GM19193 (cell line): Measurements from ENCODE around the gene PIK3R1.

Experiments
- POLR2A ChIP-seq: IDR thresholded peaks from 4 replicates; pipeline ENCODE4 v1.6.1; 2011; ENCODE audit not compliant: insufficient read depth, insufficient read length; ENCODE audit errors: extremely low read depth

The PIK3R1 gene

GRCh38 chr5:68299105-68299504 is 83.5 kb downstream of the PIK3R1 start:
- no peak for TF ChIP-seq POLR2A

- no peak for TF ChIP-seq POLR2A
These were observed 84.0 kb downstream of the PIK3R1 start for GRCh38 chr5:68299575-68299974.

- TF ChIP-seq POLR2A = no peak
These were observed 87.6 kb downstream of the PIK3R1 start for GRCh38 chr5:68303038-68303738.

GRCh38 chr5:68303754-68304420 is 88.3 kb downstream of the PIK3R1 start:
- TF ChIP-seq POLR2A = no peak

- TF ChIP-seq POLR2A = no peak
These were observed 89.0 kb downstream of the PIK3R1 start for GRCh38 chr5:68304421-68305052.

- no peak for TF ChIP-seq POLR2A
These were observed 89.8 kb downstream of the PIK3R1 start for GRCh38 chr5:68305223-68305870.

- TF ChIP-seq POLR2A = no peak
These were observed 90.9 kb downstream of the PIK3R1 start for GRCh38 chr5:68306361-68307014.

- no peak for TF ChIP-seq POLR2A
These were observed 97.8 kb downstream of the PIK3R1 start for GRCh38 chr5:68313336-68313735.

- no peak for TF ChIP-seq POLR2A
These were observed 98.9 kb downstream of the PIK3R1 start for GRCh38 chr5:68314465-68314864.

GRCh38 chr5:68315679-68316271 is 100.2 kb downstream of the PIK3R1 start:
- TF ChIP-seq POLR2A = no peak

GRCh38 chr5:68316469-68316868 is 100.9 kb downstream of the PIK3R1 start:
- TF ChIP-seq POLR2A = no peak

GRCh38 chr5:68317646-68318045 is 102.1 kb downstream of the PIK3R1 start:
- TF ChIP-seq POLR2A = no peak

GRCh38 chr5:68318955-68319705 is 103.6 kb downstream of the PIK3R1 start:
- no peak for TF ChIP-seq POLR2A
